Immature natural killer cell (primary cell): ENCODE results near the gene ZC3HAV1. TPM values are rescaled to one million over a fixed set of nuclear protein-coding genes. Genes with fewer than 3 reads are reported as not detected.

Source experiments
- DNase-seq, 3 donors: peaks; one replicate each; pipeline ENCODE4 v3.0.0; 2022; ENCODE audit warnings: mixed read lengths in 1 of 3
- H3K27ac Mint-ChIP-seq, 6 donors: one replicate each; pipeline ENCODE4 v1.8.0; 2020; ENCODE audit warnings: mixed read lengths in 6 of 6, mild to moderate bottlenecking in 5 of 6, inconsistent platforms in 4 of 6, moderate library complexity in 3 of 6
- H3K27me3 Mint-ChIP-seq, 3 donors: one replicate each; pipeline ENCODE4 v1.8.0; 2020 to 2021; ENCODE audit warnings: low read depth in 3 of 3, mild to moderate bottlenecking in 3 of 3, mixed read lengths in 3 of 3, moderate library complexity in 3 of 3, inconsistent platforms in 1 of 3
- H3K36me3 Mint-ChIP-seq, 3 donors: one replicate each; pipeline ENCODE4 v1.8.0; 2020; ENCODE audit warnings: mixed read lengths in 3 of 3, inconsistent platforms in 2 of 3, mild to moderate bottlenecking in 2 of 3
- H3K4me1 Mint-ChIP-seq, 2 donors: one replicate each; pipeline ENCODE4 v1.8.0; 2020; ENCODE audit warnings: inconsistent platforms in 2 of 2, mild to moderate bottlenecking in 2 of 2, mixed read lengths in 2 of 2, moderate library complexity in 1 of 2
- H3K4me3 Mint-ChIP-seq, 5 donors: one replicate each; pipeline ENCODE4 v1.8.0; 2020; ENCODE audit warnings: mild to moderate bottlenecking in 5 of 5, mixed read lengths in 5 of 5, inconsistent platforms in 3 of 5, moderate library complexity in 3 of 5
- H3K9me3 Mint-ChIP-seq, 6 donors: one replicate each; pipeline ENCODE4 v1.8.0; 2020; ENCODE audit warnings: mild to moderate bottlenecking in 6 of 6, mixed read lengths in 6 of 6, inconsistent platforms in 4 of 6, moderate library complexity in 3 of 6
- polyA plus RNA-seq, 3 donors: library from polyadenylated mRNA; unstranded; fragments of 300-500 nt; fragmentation: Illumina TruSeq; gene quantifications; one replicate each; pipeline ENCODE4 v1.2.3, GENCODE V29; 2021

The ZC3HAV1 gene
- polyA plus RNA-seq, 3 donors from 2014 or later: 69.4 to 121 (median 74.5) TPM

GRCh38 chr7:139075871-139076686 lies 33.4 kb downstream of the ZC3HAV1 start:
- Mint-ChIP-seq H3K9me3 (no peaks in the 10 kb centered on the region), H3K4me3 (no peak overlapping the region), H3K27me3 (peaks cover 13 to 29% (median 26%) of the 10 kb centered on the region in 3 donors), H3K4me1 (peaks cover 65 to 82% of the 10 kb centered on the region in 2 donors), H3K36me3 (peaks cover 22 to 74% (median 47%) of the 10 kb centered on the region in 3 donors), H3K27ac (peak overlapping the region in 4 of 6 donors; percentile 67 to 81 (median 73))
- DNase-seq: no peak

GRCh38 chr7:139075031-139075652 lies 34.4 kb downstream of the ZC3HAV1 start:
- Mint-ChIP-seq H3K27me3 (peaks cover 13 to 29% (median 20%) of the 10 kb centered on the region in 3 donors), H3K36me3 (peaks cover 19 to 65% (median 41%) of the 10 kb centered on the region in 3 donors), H3K4me3 (peak overlapping the region in 4 of 5 donors; percentile 33 to 49 (median 41)), H3K4me1 (peaks cover 57 to 75% of the 10 kb centered on the region in 2 donors), H3K27ac (peak overlapping the region; percentile 84 to 91 (median 86)), H3K9me3 (no peaks in the 10 kb centered on the region)
- peak; percentile 83 to 87 (median 87) for DNase-seq

- Mint-ChIP-seq H3K27me3 (peaks cover 11 to 22% (median 16%) of the 10 kb centered on the region in 3 donors), H3K9me3 (no peaks in the 10 kb centered on the region), H3K36me3 (peaks cover 12 to 54% (median 30%) of the 10 kb centered on the region in 3 donors), H3K4me3 (peak overlapping the region; percentile 75 to 89 (median 83)), H3K27ac (peak overlapping the region; percentile 88 to 95 (median 92)), H3K4me1 (peaks cover 44 to 66% of the 10 kb centered on the region in 2 donors)
- no peak for DNase-seq
Observed at GRCh38 chr7:139072796-139073195, 36.7 kb downstream of the ZC3HAV1 start.

GRCh38 chr7:139071680-139072079 lies 37.8 kb downstream of the ZC3HAV1 start:
- DNase-seq: peak; percentile 63 to 73 (median 69)
- H3K27me3 Mint-ChIP-seq: peaks cover 11 to 22% (median 14%) of the 10 kb centered on the region in 3 donors
- H3K9me3 Mint-ChIP-seq: no peaks in the 10 kb centered on the region
- H3K27ac Mint-ChIP-seq: peak overlapping the region; percentile 88 to 95 (median 92)
- peaks cover 38 to 67% of the 10 kb centered on the region in 2 donors for H3K4me1 Mint-ChIP-seq
- peak overlapping the region; percentile 75 to 89 (median 83) for H3K4me3 Mint-ChIP-seq
- H3K36me3 Mint-ChIP-seq: peaks cover 12 to 55% (median 28%) of the 10 kb centered on the region in 3 donors

GRCh38 chr7:139068544-139069399 lies 40.7 kb downstream of the ZC3HAV1 start:
- H3K4me1 Mint-ChIP-seq: peaks cover 34 to 71% of the 10 kb centered on the region in 2 donors
- DNase-seq: no peak
- no peaks in the 10 kb centered on the region for H3K9me3 Mint-ChIP-seq
- no peak overlapping the region for H3K4me3 Mint-ChIP-seq
- H3K27ac Mint-ChIP-seq: peak overlapping the region in 5 of 6 donors; percentile 1 to 57 (median 53)
- peaks cover 10 to 15% (median 14%) of the 10 kb centered on the region in 3 donors for H3K27me3 Mint-ChIP-seq
- H3K36me3 Mint-ChIP-seq: peaks cover 7 to 69% (median 31%) of the 10 kb centered on the region in 3 donors

- DNase-seq: no peak
- H3K4me1 Mint-ChIP-seq: peaks cover 26 to 73% of the 10 kb centered on the region in 2 donors
- no peaks in the 10 kb centered on the region for H3K9me3 Mint-ChIP-seq
- peak overlapping the region in 5 of 6 donors; percentile 31 to 67 (median 57) for H3K27ac Mint-ChIP-seq
- no peak overlapping the region for H3K4me3 Mint-ChIP-seq
- peaks cover 13 to 70% (median 33%) of the 10 kb centered on the region in 3 donors for H3K36me3 Mint-ChIP-seq
- H3K27me3 Mint-ChIP-seq: peaks cover 4 to 6% (median 5%) of the 10 kb centered on the region in 3 donors
Observed at GRCh38 chr7:139066315-139066714, 43.2 kb downstream of the ZC3HAV1 start.

GRCh38 chr7:139065323-139065722 lies 44.2 kb downstream of the ZC3HAV1 start:
- Mint-ChIP-seq H3K9me3 (no peaks in the 10 kb centered on the region), H3K4me3 (no peak overlapping the region), H3K4me1 (peaks cover 31 to 78% of the 10 kb centered on the region in 2 donors), H3K36me3 (peaks cover 18 to 79% (median 37%) of the 10 kb centered on the region in 3 donors), H3K27me3 (peaks cover 3 to 8% (median 4%) of the 10 kb centered on the region in 3 donors), H3K27ac (peak overlapping the region in 3 of 6 donors; percentile 23 to 57 (median 49))
- no peak for DNase-seq

GRCh38 chr7:139061416-139061815 lies 48.1 kb downstream of the ZC3HAV1 start:
- DNase-seq: no peak
- Mint-ChIP-seq H3K9me3 (no peaks in the 10 kb centered on the region), H3K27me3 (peaks cover 3 to 9% (median 4%) of the 10 kb centered on the region in 3 donors), H3K27ac (peak overlapping the region; percentile 52 to 88 (median 78)), H3K4me1 (peaks cover 31 to 65% of the 10 kb centered on the region in 2 donors), H3K36me3 (peaks cover 21 to 68% (median 34%) of the 10 kb centered on the region in 3 donors), H3K4me3 (no peak overlapping the region)

- Mint-ChIP-seq H3K36me3 (peaks cover 21 to 66% (median 30%) of the 10 kb centered on the region in 3 donors), H3K4me3 (no peak overlapping the region), H3K27ac (peak overlapping the region; percentile 52 to 88 (median 75)), H3K9me3 (no peaks in the 10 kb centered on the region), H3K4me1 (peaks cover 27 to 63% of the 10 kb centered on the region in 2 donors), H3K27me3 (peaks cover 3 to 9% (median 4%) of the 10 kb centered on the region in 3 donors)
- no peak for DNase-seq
Observed at GRCh38 chr7:139060695-139061237, 48.8 kb downstream of the ZC3HAV1 start.

GRCh38 chr7:139059905-139060304 lies 49.6 kb downstream of the ZC3HAV1 start:
- peaks cover 21 to 59% (median 29%) of the 10 kb centered on the region in 3 donors for H3K36me3 Mint-ChIP-seq
- peak overlapping the region; percentile 8 to 83 (median 54) for H3K27ac Mint-ChIP-seq
- H3K27me3 Mint-ChIP-seq: peaks cover 3 to 7% (median 4%) of the 10 kb centered on the region in 3 donors
- H3K4me3 Mint-ChIP-seq: no peak overlapping the region
- peaks cover 29 to 62% of the 10 kb centered on the region in 2 donors for H3K4me1 Mint-ChIP-seq
- no peak for DNase-seq
- H3K9me3 Mint-ChIP-seq: no peaks in the 10 kb centered on the region

- H3K27ac Mint-ChIP-seq: peak overlapping the region in 5 of 6 donors; percentile 16 to 73 (median 49)
- peaks cover 21 to 57% (median 26%) of the 10 kb centered on the region in 3 donors for H3K36me3 Mint-ChIP-seq
- no peaks in the 10 kb centered on the region for H3K9me3 Mint-ChIP-seq
- peaks cover 3 to 7% (median 3%) of the 10 kb centered on the region in 3 donors for H3K27me3 Mint-ChIP-seq
- H3K4me1 Mint-ChIP-seq: peaks cover 27 to 57% of the 10 kb centered on the region in 2 donors
- no peak for DNase-seq
- H3K4me3 Mint-ChIP-seq: no peak overlapping the region
Observed at GRCh38 chr7:139058943-139059342, 50.6 kb downstream of the ZC3HAV1 start.

- Mint-ChIP-seq H3K27ac (peak overlapping the region; percentile 22 to 77 (median 67)), H3K9me3 (no peaks in the 10 kb centered on the region), H3K4me3 (no peak overlapping the region), H3K4me1 (peaks cover 10 to 33% of the 10 kb centered on the region in 2 donors), H3K27me3 (peaks cover 0 to 5% (median 0%) of the 10 kb centered on the region in 3 donors), H3K36me3 (peaks cover 10 to 49% (median 20%) of the 10 kb centered on the region in 3 donors)
- DNase-seq: no peak
Observed at GRCh38 chr7:139055674-139056073, 53.8 kb downstream of the ZC3HAV1 start.
